ENCODE data around the gene PEA15.
A peak's percentile ranks its signal among the peaks of the same experiment; 100 is the strongest.

- TF ChIP-seq, protein P1, sequence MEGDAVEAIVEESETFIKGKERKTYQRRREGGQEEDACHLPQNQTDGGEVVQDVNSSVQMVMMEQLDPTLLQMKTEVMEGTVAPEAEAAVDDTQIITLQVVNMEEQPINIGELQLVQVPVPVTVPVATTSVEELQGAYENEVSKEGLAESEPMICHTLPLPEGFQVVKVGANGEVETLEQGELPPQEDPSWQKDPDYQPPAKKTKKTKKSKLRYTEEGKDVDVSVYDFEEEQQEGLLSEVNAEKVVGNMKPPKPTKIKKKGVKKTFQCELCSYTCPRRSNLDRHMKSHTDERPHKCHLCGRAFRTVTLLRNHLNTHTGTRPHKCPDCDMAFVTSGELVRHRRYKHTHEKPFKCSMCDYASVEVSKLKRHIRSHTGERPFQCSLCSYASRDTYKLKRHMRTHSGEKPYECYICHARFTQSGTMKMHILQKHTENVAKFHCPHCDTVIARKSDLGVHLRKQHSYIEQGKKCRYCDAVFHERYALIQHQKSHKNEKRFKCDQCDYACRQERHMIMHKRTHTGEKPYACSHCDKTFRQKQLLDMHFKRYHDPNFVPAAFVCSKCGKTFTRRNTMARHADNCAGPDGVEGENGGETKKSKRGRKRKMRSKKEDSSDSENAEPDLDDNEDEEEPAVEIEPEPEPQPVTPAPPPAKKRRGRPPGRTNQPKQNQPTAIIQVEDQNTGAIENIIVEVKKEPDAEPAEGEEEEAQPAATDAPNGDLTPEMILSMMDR (IDR thresholded peaks at IDR 0.05) = peak; percentile 30; the same call in 1 of the 2 replicates
- no peak for TF ChIP-seq ZFX (IDR thresholded peaks at IDR 0.05; ENCODE audit: borderline replicate concordance)
Measured at GRCh38 chr1:160167580-160167979, 37.6 kb upstream of the PEA15 start.
